ENCODE measurements around the gene BORCS5.

DNA sequence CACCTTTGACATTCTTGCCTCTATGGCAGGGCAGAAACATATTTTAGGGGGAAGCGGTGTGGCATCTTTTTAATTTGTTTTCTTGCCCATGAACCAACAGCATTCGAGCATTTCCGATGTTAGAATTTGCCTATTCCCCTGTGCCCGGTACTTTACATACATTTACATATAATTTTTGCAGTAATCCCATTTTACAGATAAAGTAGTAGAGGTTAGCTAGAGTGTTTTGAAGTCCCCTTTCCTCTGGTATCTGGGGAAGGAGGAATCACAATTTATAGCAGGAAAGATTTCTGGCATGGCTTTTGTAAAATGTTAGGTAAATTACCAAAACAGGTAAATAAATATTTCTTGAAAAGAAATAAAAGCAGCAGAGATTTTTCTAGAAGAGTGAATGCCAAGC, 1.6 kb downstream of the BORCS5 start:
- TF ChIP-seq POLR2AphosphoS5 (IDR thresholded peaks at IDR 0.05; ENCODE audit: low read depth, low read length) (no peak), POLR2A (IDR thresholded peaks at IDR 0.05; ENCODE audit: low read depth, low read length) (no peak; the same call in 1 of the 2 replicates), TAF1 (IDR thresholded peaks at IDR 0.05; ENCODE audit: low read depth, low read length) (no peak), SPI1 (IDR thresholded peaks at IDR 0.05; ENCODE audit: low read depth, low read length) (no peak), PAX5 (IDR thresholded peaks at IDR 0.05; ENCODE audit: insufficient read depth, low read length, severe bottlenecking) (no peak), POU2F2 (IDR thresholded peaks at IDR 0.05; ENCODE audit: low read depth, low read length) (no peak)
